ENCODE data around the gene PHC2.

Gene PHC2

DNA sequence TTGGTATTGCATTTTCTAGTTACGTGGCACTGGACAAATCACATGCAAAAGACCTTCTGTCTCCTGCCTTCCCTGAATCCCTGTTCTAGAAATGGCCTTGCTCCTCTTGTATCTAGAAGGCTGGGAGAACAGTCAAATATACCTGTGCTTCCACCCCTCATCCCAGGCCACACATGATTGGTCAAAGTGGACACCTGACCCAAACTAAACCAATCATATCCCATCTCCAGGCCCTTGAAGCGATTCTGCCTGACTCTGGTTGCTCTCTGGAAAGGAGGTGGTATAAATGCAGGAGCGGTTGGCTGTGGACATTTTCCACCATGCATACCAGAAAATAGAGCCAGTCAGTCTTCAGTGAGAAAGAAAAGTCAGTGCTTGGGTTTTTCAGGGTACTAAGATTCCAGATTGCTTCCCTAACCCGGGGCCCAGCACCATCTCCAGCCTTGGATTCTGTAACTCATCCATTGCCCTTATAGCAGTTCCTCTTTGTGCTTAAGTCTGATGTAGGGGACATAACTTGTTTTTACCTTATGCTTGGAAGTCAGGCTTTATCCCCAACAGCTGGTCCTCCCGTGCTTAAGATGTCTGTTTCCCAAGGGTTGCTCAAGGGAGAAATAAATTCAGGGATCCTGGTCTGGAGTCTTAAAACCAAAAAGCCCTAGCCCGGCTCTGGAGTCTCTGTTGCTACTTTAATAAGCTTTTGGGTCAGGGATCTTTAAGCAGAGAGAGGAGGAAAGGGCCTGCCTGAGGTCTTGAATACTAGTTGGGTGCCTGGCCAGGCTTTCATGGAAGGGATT lies 7.7 kb upstream of the PHC2 start:
- no peak overlapping the region for H3K4me2 ChIP-seq (ENCODE audit: low read length)
- no peaks in the 10 kb centered on the region for H3K27me3 ChIP-seq (ENCODE audit: control insufficient read depth, insufficient read depth, low read length)
- no peaks in the 10 kb centered on the region for H3K36me3 ChIP-seq (ENCODE audit: control insufficient read depth, insufficient read depth, low read length)
- H3K79me2 ChIP-seq, result no peaks in the 10 kb centered on the region
- TF ChIP-seq, protein P1, sequence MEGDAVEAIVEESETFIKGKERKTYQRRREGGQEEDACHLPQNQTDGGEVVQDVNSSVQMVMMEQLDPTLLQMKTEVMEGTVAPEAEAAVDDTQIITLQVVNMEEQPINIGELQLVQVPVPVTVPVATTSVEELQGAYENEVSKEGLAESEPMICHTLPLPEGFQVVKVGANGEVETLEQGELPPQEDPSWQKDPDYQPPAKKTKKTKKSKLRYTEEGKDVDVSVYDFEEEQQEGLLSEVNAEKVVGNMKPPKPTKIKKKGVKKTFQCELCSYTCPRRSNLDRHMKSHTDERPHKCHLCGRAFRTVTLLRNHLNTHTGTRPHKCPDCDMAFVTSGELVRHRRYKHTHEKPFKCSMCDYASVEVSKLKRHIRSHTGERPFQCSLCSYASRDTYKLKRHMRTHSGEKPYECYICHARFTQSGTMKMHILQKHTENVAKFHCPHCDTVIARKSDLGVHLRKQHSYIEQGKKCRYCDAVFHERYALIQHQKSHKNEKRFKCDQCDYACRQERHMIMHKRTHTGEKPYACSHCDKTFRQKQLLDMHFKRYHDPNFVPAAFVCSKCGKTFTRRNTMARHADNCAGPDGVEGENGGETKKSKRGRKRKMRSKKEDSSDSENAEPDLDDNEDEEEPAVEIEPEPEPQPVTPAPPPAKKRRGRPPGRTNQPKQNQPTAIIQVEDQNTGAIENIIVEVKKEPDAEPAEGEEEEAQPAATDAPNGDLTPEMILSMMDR (IDR thresholded peaks at IDR 0.05), result no peak
- H2AFZ ChIP-seq, result no peak overlapping the region
- H3K27ac ChIP-seq, result no peak overlapping the region
- H3K9me3 ChIP-seq (ENCODE audit: control insufficient read depth, low read length), result no peaks in the 10 kb centered on the region
- H3K4me1 ChIP-seq, result peaks cover 15% of the 10 kb centered on the region
- H3K9ac ChIP-seq, result no peak overlapping the region
- H3K4me3 ChIP-seq (ENCODE audit: low read depth, low read length), result no peak overlapping the region

DNA sequence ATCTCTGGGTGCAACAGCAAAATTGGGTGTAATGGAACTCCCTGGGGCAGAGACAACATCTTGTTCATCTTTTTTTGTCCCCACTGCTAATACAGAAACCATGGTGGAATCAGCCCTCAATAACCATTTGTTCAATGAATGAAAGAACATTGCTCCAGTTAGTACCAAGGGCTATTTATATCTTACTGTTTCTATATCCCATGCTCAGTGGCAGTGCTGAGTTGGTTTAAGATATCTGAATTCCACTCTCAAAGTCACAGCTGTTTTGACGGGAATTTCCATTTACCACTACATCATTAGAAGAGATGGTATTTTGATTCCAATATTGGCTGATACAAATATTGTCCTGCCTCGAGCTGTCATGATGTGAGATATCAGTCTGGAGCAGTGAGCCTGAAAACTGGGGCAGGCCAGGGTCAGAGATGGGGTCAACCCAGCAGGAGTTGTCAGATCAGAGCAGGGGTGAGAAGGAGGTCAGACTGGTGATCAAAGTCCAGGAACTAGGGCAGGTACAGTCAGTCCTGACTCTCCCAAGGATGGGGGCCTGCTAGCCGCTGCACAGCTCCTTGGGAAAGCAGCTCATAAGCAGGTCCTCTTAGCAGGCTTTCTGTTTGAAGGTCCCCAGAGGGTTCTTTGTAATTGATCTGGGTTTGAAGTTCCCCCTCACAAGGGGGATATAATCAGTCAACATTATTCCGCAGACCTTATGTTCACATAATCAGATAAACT lies 5.8 kb upstream of the PHC2 start:
- Histone ChIP-seq H3K36me3 (ENCODE audit: control insufficient read depth, insufficient read depth, low read length) (no peaks in the 10 kb centered on the region), H2AFZ (peak overlapping the region; percentile 5), H3K27me3 (ENCODE audit: control insufficient read depth, insufficient read depth, low read length) (no peaks in the 10 kb centered on the region), H3K79me2 (no peaks in the 10 kb centered on the region), H3K4me2 (ENCODE audit: low read length) (no peak overlapping the region), H3K27ac (peak overlapping the region; percentile 4), H3K4me1 (peaks cover 17% of the 10 kb centered on the region), H3K4me3 (ENCODE audit: low read depth, low read length) (no peak overlapping the region), H3K9me3 (ENCODE audit: control insufficient read depth, low read length) (no peaks in the 10 kb centered on the region), H3K9ac (no peak overlapping the region)
- TF ChIP-seq, protein P1 (IDR thresholded peaks at IDR 0.05), result no peak

DNA sequence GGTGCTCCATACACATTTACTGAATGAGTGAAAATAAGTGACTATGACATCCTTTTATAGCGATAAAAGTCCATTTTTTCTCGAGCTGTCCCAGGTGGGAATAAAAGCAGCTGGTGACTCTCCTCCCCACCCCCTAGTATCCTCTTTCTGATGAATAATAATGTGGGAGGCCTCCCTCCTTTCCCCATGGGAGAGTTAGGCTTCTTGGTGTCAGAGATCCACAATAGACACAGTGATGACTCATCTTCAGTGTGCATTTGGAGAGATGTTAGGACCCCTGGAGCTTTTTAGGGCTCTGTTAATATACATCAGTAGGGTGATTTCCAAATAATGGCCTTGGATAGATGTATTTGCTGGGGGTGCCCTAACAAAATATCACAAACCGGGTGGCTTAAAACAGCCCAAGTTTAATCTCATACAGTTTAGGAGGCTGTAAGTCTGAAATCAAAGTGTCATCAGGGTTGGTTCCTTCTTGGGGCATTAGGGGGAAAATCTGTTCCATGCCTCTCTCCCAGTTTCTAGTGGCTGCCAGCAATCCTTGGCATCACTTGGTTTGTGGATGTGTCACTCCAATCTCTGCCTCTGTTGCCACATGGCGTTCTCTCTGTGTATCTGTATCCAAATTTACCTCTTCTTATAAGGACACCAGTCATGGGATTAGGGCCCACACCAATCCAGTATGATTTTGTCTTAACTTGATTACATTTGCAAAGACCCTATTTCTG lies 4.4 kb upstream of the PHC2 start:
- Histone ChIP-seq H3K36me3 (ENCODE audit: control insufficient read depth, insufficient read depth, low read length) (no peaks in the 10 kb centered on the region), H3K9ac (no peak overlapping the region), H3K27ac (peak overlapping the region; percentile 72), H2AFZ (no peak overlapping the region), H3K79me2 (no peaks in the 10 kb centered on the region), H3K27me3 (ENCODE audit: control insufficient read depth, insufficient read depth, low read length) (no peaks in the 10 kb centered on the region), H3K9me3 (ENCODE audit: control insufficient read depth, low read length) (no peaks in the 10 kb centered on the region), H3K4me2 (ENCODE audit: low read length) (peak overlapping the region; percentile 2), H3K4me1 (peaks cover 17% of the 10 kb centered on the region), H3K4me3 (ENCODE audit: low read depth, low read length) (no peak overlapping the region)
- TF ChIP-seq, protein P1 (IDR thresholded peaks at IDR 0.05), result no peak

DNA sequence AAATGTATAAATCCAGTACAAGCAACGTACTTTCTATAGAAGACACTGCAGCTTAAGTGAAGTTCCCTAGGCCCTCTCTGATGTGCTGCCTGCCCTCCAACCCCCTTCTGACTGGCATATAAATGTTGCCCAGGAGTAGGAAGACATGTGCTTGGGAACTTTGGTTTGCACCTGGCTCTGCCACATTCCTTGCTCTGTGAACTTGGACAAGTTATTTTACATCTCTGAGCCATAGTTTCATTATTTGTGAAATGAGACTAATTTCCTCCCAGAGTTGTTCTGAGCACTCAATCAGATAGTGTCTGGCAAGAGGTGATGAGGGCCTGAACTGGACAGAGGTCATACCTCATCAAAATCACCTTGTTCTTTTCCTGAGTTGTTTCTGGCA lies 3.5 kb upstream of the PHC2 start:
- Histone ChIP-seq H3K4me2 (ENCODE audit: low read length) (peak overlapping the region; percentile 2), H3K27me3 (ENCODE audit: control insufficient read depth, insufficient read depth, low read length) (no peaks in the 10 kb centered on the region), H2AFZ (no peak overlapping the region), H3K36me3 (ENCODE audit: control insufficient read depth, insufficient read depth, low read length) (no peaks in the 10 kb centered on the region), H3K4me3 (ENCODE audit: low read depth, low read length) (no peak overlapping the region), H3K27ac (peak overlapping the region; percentile 72), H3K4me1 (peaks cover 17% of the 10 kb centered on the region), H3K9ac (no peak overlapping the region), H3K79me2 (no peaks in the 10 kb centered on the region), H3K9me3 (ENCODE audit: control insufficient read depth, low read length) (no peaks in the 10 kb centered on the region)
- TF ChIP-seq, protein P1 (IDR thresholded peaks at IDR 0.05), result no peak

Data from parathyroid adenoma (tissue), 2 donors.